CD4-positive, alpha-beta T cell (primary cell): Measurements from ENCODE around the gene CYP24A1. TPM values are rescaled to one million over a fixed set of nuclear protein-coding genes. Genes with fewer than 3 reads are reported as not detected.

Experiments
- ATAC-seq: fragments of 200-7000 bp; cut with Tn5 transposase; one replicate; pipeline ENCODE4 v1.10.0; 2022; ENCODE audit warnings: mild to moderate bottlenecking; ENCODE audit not compliant: poor library complexity
- CTCF ChIA-PET: fragments of 350-600 bp; sonication (Branson Sonifier 250); formaldehyde crosslinking; loops from one replicate; lab custom pipeline; 2021; ENCODE audit warnings: antibody characterized with exemption, inconsistent platforms; lab: Charles Lee
- POLR2A ChIA-PET: fragments of 350-600 bp; sonication (Branson Sonifier 250); formaldehyde crosslinking; loops from one replicate; lab custom pipeline; 2021; ENCODE audit warnings: antibody characterized with exemption, inconsistent platforms; lab: Charles Lee
- DNase-seq, 14 experiments: peaks; one replicate each; pipeline ENCODE4 v3.0.0-alpha.2; 2013 to 2020; ENCODE audit warnings: mixed read lengths in 2 of 14
- H3K27ac ChIP-seq, 2 donors: one replicate each; pipeline versions ENCODE4 v1.5.1 to v1.7.0; 2013; ENCODE audit warnings: low read length in 2 of 2, low read depth in 1 of 2, mild to moderate bottlenecking in 1 of 2
- H3K27me3 ChIP-seq, 2 experiments: 1 replicate in 1 of 2; 2 replicates in 1 of 2; pipeline versions ENCODE4 v1.6.1 to v1.7.0; 2013; ENCODE audit warnings: low read length in 2 of 2, control low read depth in 1 of 2, mild to moderate bottlenecking in 1 of 2, moderate library complexity in 1 of 2; ENCODE audit not compliant: insufficient read depth in 2 of 2, control insufficient read depth in 1 of 2
- H3K36me3 ChIP-seq: one replicate; pipeline ENCODE4 v1.6.1; 2013; ENCODE audit warnings: low read length, control low read depth; ENCODE audit not compliant: insufficient read depth
- H3K4me1 ChIP-seq: one replicate; pipeline ENCODE4 v1.6.1; 2013; ENCODE audit warnings: low read length, control low read depth; ENCODE audit not compliant: insufficient read depth
- H3K4me3 ChIP-seq: one replicate; pipeline ENCODE4 v1.5.1; 2013; ENCODE audit warnings: mild to moderate bottlenecking, low read length, moderate library complexity
- H3K9me3 ChIP-seq, 2 experiments: 1 replicate in 1 of 2; 2 replicates in 1 of 2; pipeline versions ENCODE4 v1.6.1 to v1.7.0; 2013; ENCODE audit warnings: low read length in 2 of 2, mild to moderate bottlenecking in 2 of 2, control low read depth in 1 of 2, moderate library complexity in 1 of 2; ENCODE audit not compliant: control insufficient read depth in 1 of 2, insufficient read depth in 1 of 2
- H3K27ac Mint-ChIP-seq: one replicate; pipeline ENCODE4 v1.8.0; 2020; ENCODE audit warnings: mixed read lengths
- H3K27me3 Mint-ChIP-seq: one replicate; pipeline ENCODE4 v1.8.0; 2021; ENCODE audit warnings: mixed read lengths
- H3K36me3 Mint-ChIP-seq: one replicate; pipeline ENCODE4 v1.8.0; 2021; ENCODE audit warnings: low read depth, mixed read lengths
- H3K4me1 Mint-ChIP-seq: one replicate; pipeline ENCODE4 v1.8.0; 2021; ENCODE audit warnings: low read depth, mixed read lengths
- H3K4me3 Mint-ChIP-seq: one replicate; pipeline ENCODE4 v1.8.0; 2020; ENCODE audit warnings: mild to moderate bottlenecking, mixed read lengths
- H3K9me3 Mint-ChIP-seq: one replicate; pipeline ENCODE4 v1.8.0; 2020; ENCODE audit warnings: mixed read lengths
- intact Hi-C, 2 experiments: fragments of 100-400 bp; cut with DNase I in 1 of 2; cut with micrococcal nuclease in 1 of 2; formaldehyde crosslinking; loops; one replicate each; pipeline versions ENCODE4 v1.15.1 to v1.9.0; 2023 to 2025; cut with DNase I, micrococcal nuclease
- total RNA-seq, 174 experiments: library from RNA in 2 of 174; stranded (reverse) in 2 of 174; gene quantifications; one replicate each; pipeline ENCODE4 v1.2.3 and lab custom pipeline; 2021 to 2026
- TF ChIP-seq, protein P1 (sequence below): fragments of 200-600 bp; IDR thresholded peaks from one replicate; pipeline ENCODE4 v1.8.0; 2022; ENCODE audit warnings: antibody characterized with exemption, mild to moderate bottlenecking

The CYP24A1 gene
- total RNA-seq, 2 experiments from 2014 or later = 0.56 to 1.0 TPM

DNA sequence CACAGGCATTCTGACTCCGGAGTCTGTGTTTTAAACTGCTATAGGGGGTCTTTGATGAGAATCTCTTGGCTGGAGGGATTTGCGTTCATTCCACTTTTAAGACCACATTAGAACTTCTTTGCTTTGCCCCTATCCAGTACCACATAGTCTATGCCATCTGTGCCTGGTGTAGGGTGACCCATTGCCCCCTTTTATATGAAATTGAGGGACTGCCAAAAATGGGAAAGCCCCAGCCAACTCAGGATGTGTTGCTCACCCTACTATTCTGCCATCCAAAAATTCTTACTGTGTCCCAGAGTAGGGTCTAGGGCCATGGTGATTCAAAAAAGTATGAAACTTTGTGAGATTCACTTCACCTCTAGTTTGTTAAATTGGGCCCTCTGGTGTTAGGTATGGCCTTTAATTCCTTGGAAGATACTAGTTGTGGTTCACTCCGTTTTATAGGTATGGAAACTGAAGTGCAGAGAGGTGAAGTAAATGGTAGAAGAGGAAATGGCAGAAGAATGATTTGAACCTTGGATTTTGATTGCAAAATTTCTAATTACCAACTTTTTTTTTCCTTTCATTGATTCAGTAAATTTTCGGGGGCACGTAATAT lies 35.5 kb upstream of the CYP24A1 start:
- ATAC-seq (no peak), DNase-seq (no peak)
- H3K36me3 ChIP-seq = no peaks in the 10 kb centered on the region
- peak overlapping the region; percentile 50 for H3K27ac Mint-ChIP-seq
- H3K4me1 ChIP-seq = peaks cover 17% of the 10 kb centered on the region
- ChIA-PET POLR2A (interaction anchor here (2.5 kb wide), 1 partner anchor 13 kb away, joined by 14 read pairs; no protein-coding TSS in a partner anchor), CTCF (interaction anchor here (2.3 kb wide), 1 partner anchor 10 kb away, joined by 9 read pairs; no protein-coding TSS in a partner anchor)
- no peaks in the 10 kb centered on the region for H3K27me3 Mint-ChIP-seq
- peak overlapping the region; percentile 89 for H3K4me3 Mint-ChIP-seq
- H3K9me3 ChIP-seq = no peaks in the 10 kb centered on the region
- peaks cover 42% of the 10 kb centered on the region for H3K4me1 Mint-ChIP-seq
- peaks cover 10% of the 10 kb centered on the region for H3K36me3 Mint-ChIP-seq
- TF ChIP-seq, protein P1, sequence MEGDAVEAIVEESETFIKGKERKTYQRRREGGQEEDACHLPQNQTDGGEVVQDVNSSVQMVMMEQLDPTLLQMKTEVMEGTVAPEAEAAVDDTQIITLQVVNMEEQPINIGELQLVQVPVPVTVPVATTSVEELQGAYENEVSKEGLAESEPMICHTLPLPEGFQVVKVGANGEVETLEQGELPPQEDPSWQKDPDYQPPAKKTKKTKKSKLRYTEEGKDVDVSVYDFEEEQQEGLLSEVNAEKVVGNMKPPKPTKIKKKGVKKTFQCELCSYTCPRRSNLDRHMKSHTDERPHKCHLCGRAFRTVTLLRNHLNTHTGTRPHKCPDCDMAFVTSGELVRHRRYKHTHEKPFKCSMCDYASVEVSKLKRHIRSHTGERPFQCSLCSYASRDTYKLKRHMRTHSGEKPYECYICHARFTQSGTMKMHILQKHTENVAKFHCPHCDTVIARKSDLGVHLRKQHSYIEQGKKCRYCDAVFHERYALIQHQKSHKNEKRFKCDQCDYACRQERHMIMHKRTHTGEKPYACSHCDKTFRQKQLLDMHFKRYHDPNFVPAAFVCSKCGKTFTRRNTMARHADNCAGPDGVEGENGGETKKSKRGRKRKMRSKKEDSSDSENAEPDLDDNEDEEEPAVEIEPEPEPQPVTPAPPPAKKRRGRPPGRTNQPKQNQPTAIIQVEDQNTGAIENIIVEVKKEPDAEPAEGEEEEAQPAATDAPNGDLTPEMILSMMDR = no peak
- intact Hi-C loops = no loop called here
- H3K27ac ChIP-seq = no peak overlapping the region
- H3K27me3 ChIP-seq = no peaks in the 10 kb centered on the region
- H3K9me3 Mint-ChIP-seq = no peaks in the 10 kb centered on the region
- no peak overlapping the region for H3K4me3 ChIP-seq

DNA sequence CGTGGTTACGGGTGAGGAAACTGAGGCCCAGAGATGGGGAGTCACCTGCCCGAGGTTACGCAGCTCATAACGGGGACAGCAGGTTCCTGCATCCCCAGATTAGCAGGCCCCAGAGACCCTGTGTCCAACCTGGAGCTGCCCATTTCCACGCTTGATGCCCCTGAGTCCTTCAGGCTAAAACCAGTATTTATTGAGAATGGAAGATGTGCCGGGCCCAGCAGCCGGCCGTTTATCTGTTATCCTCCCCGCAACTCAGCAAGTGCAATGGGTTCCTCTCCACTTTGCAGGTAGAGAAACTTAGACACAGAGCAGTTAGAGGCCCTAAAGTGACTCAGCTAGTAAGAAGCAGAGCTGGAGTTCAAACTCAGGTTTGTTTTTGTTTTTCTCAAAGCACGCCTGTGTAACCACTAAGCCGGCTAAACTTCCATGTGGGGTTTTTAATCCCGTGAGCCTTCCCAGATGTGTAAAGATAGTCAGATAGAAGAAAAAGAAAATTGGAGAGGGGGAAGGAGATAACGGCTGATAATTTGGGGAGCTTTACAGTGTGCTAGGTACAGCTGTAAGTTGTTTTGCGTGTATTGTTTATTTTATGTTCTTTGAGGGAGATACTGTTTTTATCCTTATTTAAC lies 34.9 kb upstream of the CYP24A1 start:
- H3K4me1 Mint-ChIP-seq = peaks cover 37% of the 10 kb centered on the region
- peak overlapping the region; percentile 50 for H3K27ac Mint-ChIP-seq
- no peak for ATAC-seq
- no peaks in the 10 kb centered on the region for H3K9me3 Mint-ChIP-seq
- H3K4me3 ChIP-seq = peak overlapping the region; percentile 85
- H3K27ac ChIP-seq = no peak overlapping the region
- intact Hi-C loops = no loop called here
- peaks cover 17% of the 10 kb centered on the region for H3K4me1 ChIP-seq
- POLR2A ChIA-PET = interaction anchor here (0.6 to 2.5 kb wide), 6 partner anchors 8 to 1903 kb away, joined by 3 to 14 read pairs (median 3); no protein-coding TSS in a partner anchor
- H3K36me3 ChIP-seq = no peaks in the 10 kb centered on the region
- CTCF ChIA-PET = interaction anchor here (1.0 to 2.3 kb wide), 6 partner anchors 9 to 113 kb away, joined by 3 to 9 read pairs (median 4); no protein-coding TSS in a partner anchor
- DNase-seq = no peak
- TF ChIP-seq, protein P1 = no peak
- H3K27me3 ChIP-seq = no peaks in the 10 kb centered on the region
- H3K27me3 Mint-ChIP-seq = no peaks in the 10 kb centered on the region
- no peaks in the 10 kb centered on the region for H3K9me3 ChIP-seq
- H3K4me3 Mint-ChIP-seq = peak overlapping the region; percentile 89
- peaks cover 5% of the 10 kb centered on the region for H3K36me3 Mint-ChIP-seq

DNA sequence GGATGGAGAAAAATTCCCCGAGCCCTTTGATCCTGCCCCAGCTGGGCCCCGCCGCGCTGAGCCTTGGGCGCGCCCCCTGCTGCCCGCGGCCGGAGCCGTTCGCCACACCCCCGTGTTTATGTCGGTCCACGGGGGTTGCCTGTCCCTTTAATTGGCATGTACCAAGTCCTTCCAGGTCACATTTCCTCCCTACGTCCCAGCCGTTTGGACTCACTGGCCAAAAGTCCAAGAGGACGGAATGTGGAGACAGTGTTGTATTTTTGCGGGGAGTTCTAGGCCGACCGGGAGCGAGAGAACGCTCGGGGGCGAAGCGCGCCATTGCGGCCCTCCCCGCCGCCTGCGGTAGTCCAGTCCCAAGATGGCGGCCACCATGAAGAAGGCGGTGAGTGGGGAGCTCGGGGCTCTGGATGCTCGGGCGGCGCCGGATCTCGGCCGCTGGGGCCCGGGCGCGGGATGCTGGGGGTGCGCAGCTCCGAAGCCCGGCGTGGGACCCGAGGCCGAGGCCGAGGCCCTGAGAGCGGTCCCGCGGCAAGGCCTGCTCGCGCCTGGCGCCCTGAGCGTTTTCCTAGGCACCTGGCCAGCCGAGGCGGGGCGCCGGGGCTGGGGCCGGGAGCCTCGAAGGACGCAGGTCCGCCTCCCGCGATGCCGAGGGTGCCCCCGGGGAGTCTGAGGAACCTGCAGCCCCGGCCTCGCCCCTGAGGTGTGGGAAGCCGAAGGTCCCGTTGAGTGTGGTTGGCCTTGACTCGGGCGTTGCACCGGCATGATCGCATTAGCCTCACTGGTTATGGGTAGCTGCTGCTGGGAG lies 34.2 kb upstream of the CYP24A1 start, which contains the start of gene PFDN4:
Gene PFDN4, plus strand, starts transcription at position 345 of the 805 bp plus-strand sequence. Its CDS starts 14 bp downstream, at position 359.
- H3K4me3 ChIP-seq = peak within 1 kb of the TSS; percentile 85
- H3K27ac Mint-ChIP-seq = peak within 1 kb of the TSS; percentile 98
- no peaks in the 10 kb centered on the region for H3K36me3 ChIP-seq
- ATAC-seq (peak; percentile 89), DNase-seq (peak; percentile 55 to 90 (median 68))
- TF ChIP-seq, protein P1 = peak; percentile 66
- peaks cover 17% of the 10 kb centered on the region for H3K4me1 ChIP-seq
- H3K27ac ChIP-seq = peak within 1 kb of the TSS; percentile 90 to 95
- peaks cover 36% of the 10 kb centered on the region for H3K4me1 Mint-ChIP-seq
- no peaks in the 10 kb centered on the region for H3K9me3 Mint-ChIP-seq
- ChIA-PET CTCF (interaction anchor here (0.6 to 2.3 kb wide), 9 partner anchors 8 to 258 kb away, joined by 3 to 9 read pairs (median 3); no protein-coding TSS in a partner anchor), POLR2A (interaction anchor here (0.6 to 2.5 kb wide), 8 partner anchors 8 to 1902 kb away, joined by 3 to 14 read pairs (median 3); no protein-coding TSS in a partner anchor)
- intact Hi-C loops = no loop called here
- H3K27me3 ChIP-seq = no peaks in the 10 kb centered on the region
- no peaks in the 10 kb centered on the region for H3K9me3 ChIP-seq
- peak within 1 kb of the TSS; percentile 91 for H3K4me3 Mint-ChIP-seq
- peaks cover 5% of the 10 kb centered on the region for H3K36me3 Mint-ChIP-seq
- no peaks in the 10 kb centered on the region for H3K27me3 Mint-ChIP-seq
